ENCODE measurements around the gene MAP3K15. TPM values are rescaled to one million over a fixed set of nuclear protein-coding genes. Genes with fewer than 3 reads are reported as not detected.

The MAP3K15 gene
- 0.42 TPM for total RNA-seq (2013)
- polyA plus RNA-seq (not detected), polyA minus RNA-seq (not detected in 2 replicates), total RNA-seq (0 to 1.0 (median 0.12) reads per million in 11 experiments)

DNA sequence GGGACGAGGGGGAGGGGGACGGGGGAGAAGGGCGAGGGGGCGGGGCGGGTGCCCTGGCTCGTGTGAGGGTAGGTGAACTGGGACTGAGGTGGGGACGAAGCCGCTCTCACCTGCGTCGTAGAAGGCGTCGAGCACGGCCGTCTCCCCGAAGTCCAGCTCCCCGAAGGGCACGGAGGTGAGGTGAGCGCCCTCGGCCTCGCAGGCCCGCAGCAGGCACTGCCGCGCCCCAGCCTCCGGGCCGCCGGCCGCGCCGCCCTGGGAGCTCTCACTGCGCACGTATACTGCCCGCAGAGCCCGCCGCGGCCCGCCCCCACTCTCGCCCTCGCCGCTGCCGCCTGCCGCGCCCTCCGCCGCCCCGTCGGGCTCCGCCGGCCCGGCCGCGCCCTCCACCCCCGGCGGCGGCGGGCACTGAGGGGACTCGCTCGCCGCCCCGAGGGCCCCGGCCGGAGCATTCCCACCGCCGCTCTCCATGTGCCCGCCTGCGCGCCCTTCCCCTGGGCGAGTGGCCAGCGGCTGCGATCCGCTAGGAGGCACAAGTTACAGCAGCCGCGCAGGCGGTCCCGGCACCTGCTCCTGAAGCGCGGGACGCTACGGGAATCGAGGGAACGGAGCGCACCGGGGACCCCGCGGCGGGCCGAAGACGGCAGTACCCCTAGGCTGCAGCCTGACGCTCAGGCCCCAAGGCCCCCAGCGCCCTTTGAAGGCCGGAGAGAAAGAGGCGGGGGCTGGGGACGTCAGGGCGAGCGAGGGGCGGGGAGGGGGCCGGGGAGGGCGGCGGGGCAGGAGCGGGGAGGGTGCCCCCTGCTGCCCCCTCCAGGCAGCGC, at the start of gene MAP3K15:
TSS of gene MAP3K15 (minus strand) at position 718 of the 824 bp plus-strand sequence. CDS start at position 471, 247 bp downstream.
- Mint-ChIP-seq H3K27me3 (ENCODE audit: low read depth in 3 of 3) (peaks cover 34 to 53% (median 35%) of the 10 kb centered on the region in 3 donors), H3K4me3 (peak within 1 kb of the TSS; percentile 65 to 80), H3K36me3 (no peaks in the 10 kb centered on the region), H3K27ac (no peak within 1 kb of the TSS), H3K4me1 (peaks cover 5% of the 10 kb centered on the region), H3K9me3 (peaks cover 0 to 14% (median 5%) of the 10 kb centered on the region in 7 donors)
- H3K27me3 ChIP-seq (ENCODE audit: control insufficient read depth in 2 of 2, insufficient read depth in 2 of 2, low read length in 2 of 2): peaks cover 4 to 49% of the 10 kb centered on the region in 2 donors
- no peak within 1 kb of the TSS for H3K9ac ChIP-seq (ENCODE audit: insufficient read depth, low read length, poor library complexity, severe bottlenecking)
- peak within 1 kb of the TSS in 2 of 3 experiments; percentile 17 to 23 for H3K4me3 ChIP-seq (replicated peaks in 1 of 3; ENCODE audit: low read depth in 2 of 3, low read length in 3 of 3)
- TF ChIP-seq CTCF (IDR thresholded peaks at IDR 0.05): peak; percentile 43
- H2AFZ ChIP-seq (ENCODE audit: insufficient read depth, low read depth, low read length, poor library complexity, severe bottlenecking): peak within 1 kb of the TSS; percentile 11
- H3K36me3 ChIP-seq (replicated peaks in 1 of 2; ENCODE audit: control insufficient read depth in 1 of 2, insufficient read depth in 2 of 2, low read length in 2 of 2): no peaks in the 10 kb centered on the region
- H3K79me2 ChIP-seq (ENCODE audit: insufficient read depth, low read length): no peaks in the 10 kb centered on the region
- H3K27ac ChIP-seq (ENCODE audit: low read depth in 1 of 2, low read length in 2 of 2): no peak within 1 kb of the TSS
- DNase-seq: peak in 1 of 3 donors; percentile 5
- intact Hi-C loops (cut with micrococcal nuclease): no loop called here
- peaks cover 3 to 4% of the 10 kb centered on the region in 2 donors for H3K4me1 ChIP-seq (ENCODE audit: control insufficient read depth in 1 of 2, insufficient read depth in 2 of 2, low read length in 2 of 2)
- H3K4me2 ChIP-seq (replicated peaks; ENCODE audit: extremely low read depth, low read length, poor library complexity, severe bottlenecking): peak within 1 kb of the TSS; percentile 42
- peaks cover 0 to 8% of the 10 kb centered on the region in 2 donors for H3K9me3 ChIP-seq (replicated peaks in 1 of 2; ENCODE audit: control insufficient read depth in 1 of 2, insufficient read depth in 1 of 2, low read length in 2 of 2)
- H4K20me1 ChIP-seq (ENCODE audit: insufficient read depth, low read length): no peaks in the 10 kb centered on the region
- under 1% methylated on average over 55 of the region's 100 CpGs for WGBS (ENCODE audit: insufficient coverage)

GRCh38 chrX:19564606-19565005, 49.3 kb upstream of the MAP3K15 start:
- H3K36me3 Mint-ChIP-seq: peaks cover 37 to 48% of the 10 kb centered on the region in 2 donors

More at GRCh38 chrX:19564606-19565005, 49.3 kb upstream of the MAP3K15 start:
- no peak overlapping the region for H3K4me3 Mint-ChIP-seq
- no peaks in the 10 kb centered on the region for H3K9me3 Mint-ChIP-seq
- no CpG with 5 or more reads among the region's 1 CpG for WGBS (ENCODE audit: insufficient coverage)
- intact Hi-C loops (cut with micrococcal nuclease): no loop called here
- H3K4me2 ChIP-seq (replicated peaks; ENCODE audit: extremely low read depth, low read length, poor library complexity, severe bottlenecking): no peak overlapping the region
- H3K27me3 ChIP-seq (ENCODE audit: control insufficient read depth in 2 of 2, insufficient read depth in 2 of 2, low read length in 2 of 2): no peaks in the 10 kb centered on the region
- peaks cover 35 to 67% of the 10 kb centered on the region in 2 donors for H3K36me3 ChIP-seq (replicated peaks in 1 of 2; ENCODE audit: control insufficient read depth in 1 of 2, insufficient read depth in 2 of 2, low read length in 2 of 2)
- no peak for DNase-seq
- peaks cover 40% of the 10 kb centered on the region for H4K20me1 ChIP-seq (ENCODE audit: insufficient read depth, low read length)
- H3K4me1 ChIP-seq (ENCODE audit: control insufficient read depth in 1 of 2, insufficient read depth in 2 of 2, low read length in 2 of 2): peaks cover 5% of the 10 kb centered on the region in 2 donors
- no peak overlapping the region for H3K27ac Mint-ChIP-seq
- H3K79me2 ChIP-seq (ENCODE audit: insufficient read depth, low read length): no peaks in the 10 kb centered on the region
- peaks cover 0 to 1% (median 0%) of the 10 kb centered on the region in 3 donors for H3K27me3 Mint-ChIP-seq (ENCODE audit: low read depth in 3 of 3)
- H3K4me1 Mint-ChIP-seq: peaks cover 12% of the 10 kb centered on the region
- H3K9me3 ChIP-seq (replicated peaks in 1 of 2; ENCODE audit: control insufficient read depth in 1 of 2, insufficient read depth in 1 of 2, low read length in 2 of 2): no peaks in the 10 kb centered on the region
- TF ChIP-seq CTCF (IDR thresholded peaks at IDR 0.05): no peak
- H3K4me3 ChIP-seq (replicated peaks in 1 of 3; ENCODE audit: low read depth in 2 of 3, low read length in 3 of 3): no peak overlapping the region
- no peak overlapping the region for H3K9ac ChIP-seq (ENCODE audit: insufficient read depth, low read length, poor library complexity, severe bottlenecking)
- H3K27ac ChIP-seq (ENCODE audit: low read depth in 1 of 2, low read length in 2 of 2): no peak overlapping the region
- H2AFZ ChIP-seq (ENCODE audit: insufficient read depth, low read depth, low read length, poor library complexity, severe bottlenecking): no peak overlapping the region

All from CD14-positive monocyte (primary cell).